Caco-2 (cell line): ENCODE data around the gene SLC1A3. TPM values are rescaled to one million over a fixed set of nuclear protein-coding genes. Genes with fewer than 3 reads are reported as not detected.

ENCODE experiments used
- BruUV-seq: library from RNA; stranded (reverse); fragments of 400-500 nt; replicated peaks from 2 replicates; lab custom pipeline; 2021; lab: Mats Ljungman, UMichigan
- CTCF ChIA-PET: fragments of 300-600 bp; sonication (Branson Sonifier 250); formaldehyde crosslinking; loops from one replicate; lab custom pipeline; 2022; ENCODE audit warnings: antibody characterized with exemption; lab: Charles Lee
- POLR2A ChIA-PET: fragments of 300-600 bp; sonication (Branson Sonifier 250); formaldehyde crosslinking; loops from one replicate; lab custom pipeline; 2022; ENCODE audit warnings: antibody characterized with exemption; lab: Charles Lee
- DNase-seq, 2 experiments: peaks; one replicate each; pipeline versions ENCODE4 v3.0.0 to v3.0.0-alpha.2; 2020 to 2022
- H3K27me3 ChIP-seq: replicated peaks from 2 replicates; pipeline ENCODE4 v1.6.0; 2011; ENCODE audit warnings: low read length; ENCODE audit not compliant: control insufficient read depth, insufficient read depth
- H3K36me3 ChIP-seq: 2 replicates; pipeline ENCODE4 v1.5.1; 2011; ENCODE audit warnings: low read length; ENCODE audit not compliant: control insufficient read depth, insufficient read depth
- H3K4me1 ChIP-seq: fragments of 250-450 bp; sonication (Bioruptor Pico); 2 replicates; pipeline ENCODE4 v1.5.1; 2020; ENCODE audit warnings: mild to moderate bottlenecking
- H3K4me3 ChIP-seq: 2 replicates; pipeline ENCODE4 v1.5.1; 2011; ENCODE audit warnings: low read depth, mild to moderate bottlenecking, control low read depth, low read length
- H3K9me3 ChIP-seq: fragments of 250-450 bp; sonication (Bioruptor Pico); 2 replicates; pipeline ENCODE4 v1.5.1; 2020; ENCODE audit warnings: mild to moderate bottlenecking, moderate library complexity
- H3K27ac Mint-ChIP-seq: one replicate; pipeline ENCODE4 v1.8.0; 2022; ENCODE audit warnings: mixed read lengths; ENCODE audit not compliant: unreplicated experiment
- H3K27me3 Mint-ChIP-seq: one replicate; pipeline ENCODE4 v1.8.0; 2022; ENCODE audit warnings: mixed read lengths; ENCODE audit not compliant: insufficient read depth, unreplicated experiment
- H3K36me3 Mint-ChIP-seq: one replicate; pipeline ENCODE4 v1.8.0; 2022; ENCODE audit warnings: mild to moderate bottlenecking, mixed read lengths; ENCODE audit not compliant: insufficient read depth, unreplicated experiment
- H3K4me1 Mint-ChIP-seq: one replicate; pipeline ENCODE4 v1.8.0; 2022; ENCODE audit warnings: low read depth, mixed read lengths; ENCODE audit not compliant: unreplicated experiment
- H3K4me3 Mint-ChIP-seq: one replicate; pipeline ENCODE4 v1.8.0; 2022; ENCODE audit warnings: mild to moderate bottlenecking, moderate library complexity, mixed read lengths; ENCODE audit not compliant: unreplicated experiment
- H3K9me3 Mint-ChIP-seq: one replicate; pipeline ENCODE4 v1.8.0; 2022; ENCODE audit warnings: mixed read lengths; ENCODE audit not compliant: unreplicated experiment
- intact Hi-C: fragments of 100-400 bp; cut with micrococcal nuclease; formaldehyde crosslinking; loops from one replicate; pipeline ENCODE4 v1.10.0; 2022; ENCODE audit not compliant: unreplicated experiment
- total RNA-seq: library from RNA; stranded (reverse); gene quantifications from 2 replicates; pipeline ENCODE4 v1.2.3, GENCODE V29; 2022
- TF ChIP-seq, protein P1 (sequence below), 2 experiments: fragments of 200-600 bp in 1 of 2; IDR thresholded peaks; 1 replicate in 1 of 2; 2 replicates in 1 of 2; pipeline versions ENCODE4 v1.5.1 to v1.8.0; 2011 to 2022; ENCODE audit warnings: antibody characterized with exemption in 1 of 2, control low read depth in 1 of 2, inconsistent platforms in 1 of 2, low read depth in 1 of 2, low read length in 1 of 2, mild to moderate bottlenecking in 1 of 2, moderate library complexity in 1 of 2; ENCODE audit not compliant: insufficient read depth in 1 of 2, severe bottlenecking in 1 of 2, unreplicated experiment in 1 of 2

Gene SLC1A3
- total RNA-seq, 1 experiment from 2014 or later = 178 TPM

DNA sequence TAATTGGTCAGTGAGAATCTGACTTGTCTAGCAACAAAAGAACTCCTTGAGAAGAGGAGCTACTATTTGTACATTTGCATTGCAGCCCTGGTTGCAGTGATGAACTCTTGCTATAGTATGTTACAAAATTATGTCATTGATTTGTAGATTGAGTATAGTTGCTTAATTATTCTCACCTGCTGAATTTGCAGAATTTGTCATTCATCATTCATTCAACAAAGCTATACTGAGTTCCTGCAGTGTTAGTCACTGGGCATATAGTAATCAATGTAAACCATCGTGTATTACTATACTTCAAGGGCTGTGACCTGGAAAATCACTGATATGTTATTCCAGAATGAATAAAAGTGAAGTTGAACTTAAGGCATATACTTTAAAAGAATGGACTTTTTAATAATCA, 50.1 kb downstream of the SLC1A3 start:
- H3K4me1 Mint-ChIP-seq = peaks cover 53% of the 10 kb centered on the region
- DNase-seq = no peak
- TF ChIP-seq, protein P1, sequence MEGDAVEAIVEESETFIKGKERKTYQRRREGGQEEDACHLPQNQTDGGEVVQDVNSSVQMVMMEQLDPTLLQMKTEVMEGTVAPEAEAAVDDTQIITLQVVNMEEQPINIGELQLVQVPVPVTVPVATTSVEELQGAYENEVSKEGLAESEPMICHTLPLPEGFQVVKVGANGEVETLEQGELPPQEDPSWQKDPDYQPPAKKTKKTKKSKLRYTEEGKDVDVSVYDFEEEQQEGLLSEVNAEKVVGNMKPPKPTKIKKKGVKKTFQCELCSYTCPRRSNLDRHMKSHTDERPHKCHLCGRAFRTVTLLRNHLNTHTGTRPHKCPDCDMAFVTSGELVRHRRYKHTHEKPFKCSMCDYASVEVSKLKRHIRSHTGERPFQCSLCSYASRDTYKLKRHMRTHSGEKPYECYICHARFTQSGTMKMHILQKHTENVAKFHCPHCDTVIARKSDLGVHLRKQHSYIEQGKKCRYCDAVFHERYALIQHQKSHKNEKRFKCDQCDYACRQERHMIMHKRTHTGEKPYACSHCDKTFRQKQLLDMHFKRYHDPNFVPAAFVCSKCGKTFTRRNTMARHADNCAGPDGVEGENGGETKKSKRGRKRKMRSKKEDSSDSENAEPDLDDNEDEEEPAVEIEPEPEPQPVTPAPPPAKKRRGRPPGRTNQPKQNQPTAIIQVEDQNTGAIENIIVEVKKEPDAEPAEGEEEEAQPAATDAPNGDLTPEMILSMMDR (IDR thresholded peaks at IDR 0.05; ENCODE audit: insufficient read depth in 1 of 2, low read depth in 1 of 2, low read length in 1 of 2, severe bottlenecking in 1 of 2, unreplicated experiment in 1 of 2) = no peak
- no peak overlapping the region for H3K4me3 Mint-ChIP-seq
- intact Hi-C loops = no loop called here
- no peak overlapping the region for H3K27ac Mint-ChIP-seq
- no peaks in the 10 kb centered on the region for H3K9me3 ChIP-seq
- H3K4me3 ChIP-seq = no peak overlapping the region
- H3K4me1 ChIP-seq = peaks cover 85% of the 10 kb centered on the region
- H3K36me3 Mint-ChIP-seq = peaks cover 73% of the 10 kb centered on the region
- no peaks in the 10 kb centered on the region for H3K36me3 ChIP-seq
- no peaks in the 10 kb centered on the region for H3K27me3 ChIP-seq
- H3K9me3 Mint-ChIP-seq = no peaks in the 10 kb centered on the region
- H3K27me3 Mint-ChIP-seq = no peaks in the 10 kb centered on the region
- ChIA-PET CTCF (interaction anchor here (2.1 kb wide), 1 partner anchor 34 kb away, joined by 6 read pairs; no protein-coding TSS in a partner anchor), POLR2A (no interaction called here)
- no TSS peak for BruUV-seq

DNA sequence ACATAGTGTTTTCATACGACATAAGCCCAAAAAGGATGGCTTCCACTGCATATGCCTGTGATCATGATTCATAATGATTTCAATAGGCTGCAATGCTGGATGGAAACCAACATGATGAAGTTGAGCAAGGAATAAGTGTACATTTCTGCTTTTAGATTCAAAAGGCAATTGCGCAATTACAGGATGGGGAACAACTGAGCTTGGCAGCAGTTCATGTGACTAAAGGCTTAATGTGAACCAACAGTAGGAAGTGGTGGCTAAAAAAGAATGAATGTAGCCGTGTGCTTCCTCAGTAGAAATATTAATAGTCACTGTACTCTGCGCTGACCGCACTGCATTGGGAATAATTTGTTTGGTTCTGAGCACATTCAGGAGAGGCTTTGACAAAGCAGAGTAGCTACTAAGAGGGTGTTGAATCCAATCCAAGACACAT, 51.2 kb downstream of the SLC1A3 start:
- H3K4me3 Mint-ChIP-seq = no peak overlapping the region
- H3K9me3 Mint-ChIP-seq = no peaks in the 10 kb centered on the region
- Histone ChIP-seq H3K36me3 (no peaks in the 10 kb centered on the region), H3K27me3 (no peaks in the 10 kb centered on the region), H3K4me3 (no peak overlapping the region), H3K9me3 (no peaks in the 10 kb centered on the region), H3K4me1 (peaks cover 75% of the 10 kb centered on the region)
- BruUV-seq = no TSS peak
- intact Hi-C loops = no loop called here
- H3K36me3 Mint-ChIP-seq = peaks cover 74% of the 10 kb centered on the region
- DNase-seq = no peak
- no peaks in the 10 kb centered on the region for H3K27me3 Mint-ChIP-seq
- peaks cover 50% of the 10 kb centered on the region for H3K4me1 Mint-ChIP-seq
- H3K27ac Mint-ChIP-seq = no peak overlapping the region
- TF ChIP-seq, protein P1 (IDR thresholded peaks at IDR 0.05; ENCODE audit: insufficient read depth in 1 of 2, low read depth in 1 of 2, low read length in 1 of 2, severe bottlenecking in 1 of 2, unreplicated experiment in 1 of 2) = no peak
- ChIA-PET POLR2A (no interaction called here), CTCF (interaction anchor here (2.1 kb wide), 1 partner anchor 33 kb away, joined by 6 read pairs; no protein-coding TSS in a partner anchor)

DNA sequence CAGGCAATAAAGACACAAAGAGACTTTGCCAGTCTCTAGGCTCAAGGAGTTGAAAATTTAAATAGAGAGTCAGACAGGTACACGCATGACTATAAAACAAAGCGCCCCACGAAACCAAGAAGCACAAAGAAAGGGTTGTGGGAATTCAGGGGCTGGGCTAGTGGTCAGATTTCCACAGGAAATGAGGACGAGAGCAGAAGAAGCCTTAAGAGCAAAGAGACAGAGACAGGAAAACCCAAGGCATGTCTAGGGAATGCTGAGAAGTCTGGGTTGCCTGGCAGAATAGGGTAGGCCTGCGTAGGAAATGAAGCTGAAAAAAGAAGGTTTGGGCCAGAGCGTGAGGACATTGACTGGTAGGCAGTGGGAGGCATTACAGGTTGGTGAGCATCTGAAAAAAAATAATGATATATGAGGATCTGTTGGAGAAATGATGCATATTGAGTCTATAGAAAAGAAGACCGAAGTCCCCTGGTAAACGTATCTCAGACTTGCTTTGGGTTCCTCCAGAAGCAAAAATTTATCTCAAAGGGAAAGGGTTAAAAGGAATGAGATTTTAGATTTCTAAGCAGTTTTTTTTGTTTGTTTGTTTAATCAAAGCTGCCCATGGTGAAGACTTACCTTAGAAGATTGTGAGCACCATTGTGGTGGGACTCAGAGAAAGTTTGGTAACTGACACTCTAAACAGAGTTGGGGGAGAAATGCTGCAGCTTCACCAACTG, 51.8 kb downstream of the SLC1A3 start:
- no peaks in the 10 kb centered on the region for H3K9me3 ChIP-seq
- Mint-ChIP-seq H3K36me3 (peaks cover 74% of the 10 kb centered on the region), H3K27ac (peak overlapping the region; percentile 12), H3K4me1 (peaks cover 47% of the 10 kb centered on the region), H3K4me3 (no peak overlapping the region), H3K9me3 (no peaks in the 10 kb centered on the region), H3K27me3 (no peaks in the 10 kb centered on the region)
- intact Hi-C loops = no loop called here
- H3K36me3 ChIP-seq = no peaks in the 10 kb centered on the region
- ChIA-PET POLR2A (no interaction called here), CTCF (interaction anchor here (2.1 kb wide), 1 partner anchor 32 kb away, joined by 6 read pairs; no protein-coding TSS in a partner anchor)
- H3K4me1 ChIP-seq = peaks cover 71% of the 10 kb centered on the region
- no peak for DNase-seq
- TF ChIP-seq, protein P1 (IDR thresholded peaks at IDR 0.05; ENCODE audit: insufficient read depth in 1 of 2, low read depth in 1 of 2, low read length in 1 of 2, severe bottlenecking in 1 of 2, unreplicated experiment in 1 of 2) = no peak
- no peaks in the 10 kb centered on the region for H3K27me3 ChIP-seq
- BruUV-seq = no TSS peak
- no peak overlapping the region for H3K4me3 ChIP-seq
